GM12891 (cell line): ENCODE measurements around the gene ESYT2.

Source experiments
- DNase-seq: peaks from one replicate; pipeline ENCODE4 v3.0.0; 2011; ENCODE audit warnings: low spot score; ENCODE audit not compliant: insufficient read length
- FAIRE-seq: peaks from 2 replicates; lab custom pipeline; 2011; peaks lifted over from hg19 to GRCh38; lab: Jason Lieb, UNC
- PAX5 ChIP-seq: IDR thresholded peaks from 2 replicates; pipeline ENCODE4 v1.6.1; 2011; ENCODE audit warnings: low read length, moderate library complexity, mild to moderate bottlenecking; ENCODE audit not compliant: insufficient read depth, severe bottlenecking
- POLR2A ChIP-seq: IDR thresholded peaks from 2 replicates; pipeline ENCODE4 v1.6.1; 2011; ENCODE audit warnings: low read depth, low read length, control low read depth
- POLR2AphosphoS5 ChIP-seq: IDR thresholded peaks from 2 replicates; pipeline ENCODE4 v1.6.1; 2011; ENCODE audit warnings: low read depth, low read length, control low read depth
- POU2F2 ChIP-seq: IDR thresholded peaks from 2 replicates; pipeline ENCODE4 v1.6.1; 2011; ENCODE audit warnings: low read depth, mild to moderate bottlenecking, control low read depth, low read length, moderate library complexity
- SPI1 ChIP-seq: IDR thresholded peaks from 2 replicates; pipeline ENCODE4 v1.6.1; 2011; ENCODE audit warnings: low read depth, low read length, control low read depth
- TAF1 ChIP-seq: IDR thresholded peaks from 2 replicates; pipeline ENCODE4 v1.6.1; 2011; ENCODE audit warnings: low read depth, low read length, control low read depth

The ESYT2 gene

GRCh38 chr7:158738841-158739240 is 90.5 kb downstream of the ESYT2 start:
- FAIRE-seq (no peak), DNase-seq (no peak)
- TF ChIP-seq TAF1 (no peak), POU2F2 (no peak), SPI1 (no peak)

GRCh38 chr7:158737064-158737695 is 92.1 kb downstream of the ESYT2 start:
- DNase-seq (no peak), FAIRE-seq (no peak)
- TF ChIP-seq POU2F2, result no peak
- no peak for TF ChIP-seq PAX5
- no peak for TF ChIP-seq SPI1
- no peak for TF ChIP-seq POLR2A
- no peak for TF ChIP-seq TAF1
- no peak for TF ChIP-seq POLR2AphosphoS5

- TF ChIP-seq POU2F2 (no peak), POLR2AphosphoS5 (no peak), PAX5 (no peak), TAF1 (no peak), SPI1 (no peak), POLR2A (no peak)
- FAIRE-seq, result no peak
- DNase-seq, result no peak
These were observed 93.4 kb downstream of the ESYT2 start for GRCh38 chr7:158735935-158736334.

- TF ChIP-seq POLR2A, result no peak
- no peak for TF ChIP-seq PAX5
- no peak for TF ChIP-seq SPI1
- no peak for TF ChIP-seq TAF1
- TF ChIP-seq POLR2AphosphoS5, result no peak
- no peak for TF ChIP-seq POU2F2
- DNase-seq, result no peak
- FAIRE-seq, result no peak
These were observed 94.4 kb downstream of the ESYT2 start for GRCh38 chr7:158734861-158735260.

- no peak for DNase-seq
- no peak for FAIRE-seq
- TF ChIP-seq SPI1, result no peak
- no peak for TF ChIP-seq POU2F2
- TF ChIP-seq PAX5, result no peak
- TF ChIP-seq TAF1, result no peak
- TF ChIP-seq POLR2A, result no peak
- no peak for TF ChIP-seq POLR2AphosphoS5
These were observed 95.4 kb downstream of the ESYT2 start for GRCh38 chr7:158733775-158734494.

GRCh38 chr7:158733220-158733519 is 96.1 kb downstream of the ESYT2 start:
- TF ChIP-seq POLR2AphosphoS5, result no peak
- no peak for TF ChIP-seq TAF1
- DNase-seq (no peak), FAIRE-seq (no peak)

- FAIRE-seq (no peak), DNase-seq (no peak)
- TF ChIP-seq SPI1 (no peak), POU2F2 (no peak), TAF1 (no peak), POLR2AphosphoS5 (no peak), PAX5 (no peak), POLR2A (no peak)
These were observed 96.7 kb downstream of the ESYT2 start for GRCh38 chr7:158732494-158733219.

GRCh38 chr7:158731761-158732160 is 97.5 kb downstream of the ESYT2 start:
- FAIRE-seq, result no peak
- no peak for DNase-seq
- no peak for TF ChIP-seq POLR2AphosphoS5
- no peak for TF ChIP-seq SPI1
- TF ChIP-seq POU2F2, result no peak
- TF ChIP-seq PAX5, result no peak
- no peak for TF ChIP-seq TAF1
- TF ChIP-seq POLR2A, result no peak

GRCh38 chr7:158730383-158731346 is 98.6 kb downstream of the ESYT2 start:
- DNase-seq, result no peak
- no peak for FAIRE-seq
- no peak for TF ChIP-seq TAF1
- TF ChIP-seq POU2F2, result no peak
- no peak for TF ChIP-seq POLR2AphosphoS5
- no peak for TF ChIP-seq PAX5
- TF ChIP-seq SPI1, result no peak
- TF ChIP-seq POLR2A, result no peak
